HG03342 (cell line): ENCODE data around the gene MAP2K6.
"Not testable (repeated sequence)": the region's sequence is repeated elsewhere in the genome, so short reads cannot be mapped to it uniquely, and the experiment has no call there.

Experiments
- ATAC-seq: cut with Tn5 transposase; IDR thresholded peaks from one replicate; pipeline ENCODE4 v1.9.1; 2021; ENCODE audit warnings: mild to moderate bottlenecking, moderate library complexity; ENCODE audit not compliant: unreplicated experiment

The MAP2K6 gene

DNA sequence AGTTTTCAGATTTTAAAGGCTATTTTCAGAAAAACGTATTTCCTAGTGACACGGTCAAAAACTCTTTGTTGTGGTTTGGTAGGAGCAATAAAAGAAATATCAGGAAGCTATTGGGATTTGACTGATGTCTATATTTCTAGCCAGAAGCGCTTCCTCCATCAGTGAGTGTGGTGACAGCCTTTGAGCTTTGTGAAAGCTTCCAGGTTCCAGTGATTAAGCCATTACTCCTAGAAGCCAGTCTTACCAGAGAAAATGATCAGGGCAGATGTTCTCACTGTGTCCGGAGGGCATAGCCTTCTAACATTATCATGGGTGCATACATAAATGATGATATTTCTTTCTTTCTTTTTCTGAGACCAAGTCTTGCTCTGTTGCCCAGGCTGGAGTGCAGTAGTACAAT, 39.6 kb downstream of the MAP2K6 start:
- ATAC-seq = no peak

DNA sequence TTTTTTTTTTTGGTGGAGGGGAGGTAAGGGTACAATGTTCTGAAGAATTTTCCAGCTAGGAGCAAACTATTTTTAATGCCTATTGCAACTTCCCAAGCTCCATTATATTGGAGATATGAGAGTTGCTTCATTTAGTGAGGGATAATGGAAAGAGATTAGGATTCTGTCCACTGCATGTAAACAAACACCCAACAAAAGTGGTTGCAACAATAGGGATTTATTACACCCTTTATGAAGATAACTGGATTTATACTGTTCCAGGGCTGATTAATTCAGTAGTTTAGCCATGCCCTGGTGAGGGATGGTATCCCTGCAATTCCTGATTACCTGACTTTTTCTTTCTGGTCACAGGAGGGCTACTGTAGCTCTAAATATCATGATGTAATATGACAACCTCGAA, 40.5 kb downstream of the MAP2K6 start:
- no peak for ATAC-seq

DNA sequence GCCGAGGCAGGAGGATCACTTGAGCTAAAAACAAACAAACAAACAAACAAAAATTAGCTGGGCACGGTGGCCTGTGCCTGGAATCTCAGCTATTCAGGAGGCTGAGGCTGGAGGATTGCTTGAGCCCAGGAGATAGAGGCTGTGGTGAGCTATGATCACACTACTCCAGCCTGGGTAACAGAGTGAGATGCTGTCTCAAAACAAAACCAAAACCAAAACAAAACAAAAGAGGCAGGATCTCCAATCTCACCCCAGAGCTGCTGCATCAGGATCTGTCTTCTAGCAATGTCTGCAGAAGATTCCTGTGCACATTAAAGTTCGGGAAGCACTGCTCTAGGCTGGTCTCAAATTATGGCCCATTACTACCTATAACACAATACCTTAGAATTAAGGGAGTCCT, 43.1 kb downstream of the MAP2K6 start:
- ATAC-seq = no peak

DNA sequence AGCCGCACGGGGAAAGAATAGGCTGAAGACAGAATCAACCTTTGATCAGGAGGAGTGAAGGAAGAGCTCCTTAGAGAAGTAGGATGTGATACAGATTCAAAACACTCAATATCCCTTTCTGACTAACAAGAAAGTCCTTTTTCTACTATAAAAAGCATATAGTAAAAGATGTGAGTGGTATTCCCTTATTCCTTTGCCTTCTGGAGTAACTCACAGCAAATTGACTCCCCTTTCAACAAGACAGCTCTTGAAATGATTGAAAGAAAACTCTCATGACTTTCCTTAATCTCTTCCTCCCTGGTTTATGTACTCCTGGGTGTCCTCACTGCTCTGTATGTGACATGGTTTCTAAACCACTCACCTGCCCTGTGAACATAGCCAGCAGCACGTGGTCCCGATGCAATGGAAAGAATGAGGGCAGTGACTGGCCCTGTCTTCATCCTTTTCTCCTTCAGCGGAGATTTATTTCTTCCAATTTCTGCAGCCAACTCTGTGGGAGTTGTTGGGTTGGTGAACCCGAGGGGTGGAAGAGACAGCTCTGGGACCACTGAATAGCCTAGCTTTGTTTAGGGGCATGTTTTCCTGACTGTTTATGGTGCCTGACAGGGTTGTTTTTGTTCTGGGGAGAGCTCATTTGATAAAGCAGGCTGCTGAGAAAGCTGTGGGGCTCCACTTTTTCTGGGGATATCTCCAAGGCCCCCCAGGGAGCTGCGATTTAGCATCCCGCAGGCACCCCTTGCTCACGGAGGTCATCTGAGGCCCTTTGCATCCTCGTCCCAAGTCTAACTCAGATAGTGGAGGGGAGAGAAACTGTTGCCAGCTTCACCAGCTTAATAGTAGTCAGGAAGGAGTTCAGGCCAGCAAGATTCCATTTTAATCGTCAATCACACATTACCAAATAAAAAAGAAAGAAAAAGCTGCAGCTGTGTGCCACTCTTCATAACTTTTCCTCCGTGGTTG, 46.7 kb downstream of the MAP2K6 start:
- ATAC-seq = no peak

DNA sequence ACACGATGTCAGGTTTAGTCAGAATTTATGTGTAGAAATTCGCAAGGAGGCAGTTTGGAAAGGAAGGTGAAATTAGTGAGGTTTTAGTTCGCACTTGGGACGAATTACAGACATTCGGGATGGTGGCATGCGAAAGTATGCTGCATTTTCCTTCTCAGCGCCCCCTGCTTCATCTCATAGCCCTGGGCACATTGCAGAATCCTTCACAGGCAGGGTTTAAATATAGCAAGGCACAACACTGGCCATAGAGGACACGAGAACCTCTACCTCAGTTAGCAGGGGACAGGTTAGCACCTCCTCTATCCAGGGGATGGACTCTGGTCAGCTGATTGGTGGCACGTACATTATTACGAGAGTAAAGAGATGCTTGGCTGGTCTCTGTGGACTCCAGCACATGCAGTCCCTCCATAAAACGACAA, 47.5 kb downstream of the MAP2K6 start:
- no peak for ATAC-seq

DNA sequence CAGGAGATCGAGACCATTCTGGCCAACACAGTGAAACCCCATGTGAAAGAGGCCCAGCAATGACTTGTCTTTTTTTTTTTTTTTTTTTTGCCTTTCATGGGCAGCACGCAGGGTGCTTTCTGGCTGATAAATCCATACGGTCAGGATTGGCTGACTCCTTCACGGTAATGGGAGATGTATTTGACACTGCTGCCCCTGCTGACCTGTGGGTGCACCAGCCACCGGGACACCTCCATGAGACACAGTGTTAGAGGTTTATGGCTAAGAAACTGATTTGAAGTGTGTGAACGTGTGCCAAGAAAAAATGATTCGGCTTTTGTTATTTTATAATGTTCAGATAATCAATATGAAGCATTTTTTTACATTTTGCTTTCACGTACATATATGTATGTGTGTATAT, 48.4 kb downstream of the MAP2K6 start:
- ATAC-seq = no peak

DNA sequence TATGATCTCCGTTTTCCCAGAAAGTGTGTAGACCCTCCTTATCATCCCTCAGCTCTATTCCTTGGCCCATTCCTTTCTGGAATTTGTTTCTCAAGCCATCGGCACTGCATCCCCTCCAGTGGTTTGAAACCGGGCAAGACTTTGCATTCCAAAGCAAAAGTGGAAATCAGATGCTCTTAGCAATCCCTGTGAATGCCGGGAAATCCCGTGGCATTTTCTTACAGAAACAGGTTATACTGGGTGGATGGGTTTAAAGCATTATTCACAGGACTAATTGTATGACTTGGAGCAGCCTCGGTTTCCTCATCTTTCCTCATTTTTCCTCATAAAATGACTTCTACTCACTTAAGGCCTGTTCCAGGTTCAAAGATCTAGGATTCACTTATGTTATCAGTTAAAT, 52.0 kb downstream of the MAP2K6 start:
- no peak for ATAC-seq

DNA sequence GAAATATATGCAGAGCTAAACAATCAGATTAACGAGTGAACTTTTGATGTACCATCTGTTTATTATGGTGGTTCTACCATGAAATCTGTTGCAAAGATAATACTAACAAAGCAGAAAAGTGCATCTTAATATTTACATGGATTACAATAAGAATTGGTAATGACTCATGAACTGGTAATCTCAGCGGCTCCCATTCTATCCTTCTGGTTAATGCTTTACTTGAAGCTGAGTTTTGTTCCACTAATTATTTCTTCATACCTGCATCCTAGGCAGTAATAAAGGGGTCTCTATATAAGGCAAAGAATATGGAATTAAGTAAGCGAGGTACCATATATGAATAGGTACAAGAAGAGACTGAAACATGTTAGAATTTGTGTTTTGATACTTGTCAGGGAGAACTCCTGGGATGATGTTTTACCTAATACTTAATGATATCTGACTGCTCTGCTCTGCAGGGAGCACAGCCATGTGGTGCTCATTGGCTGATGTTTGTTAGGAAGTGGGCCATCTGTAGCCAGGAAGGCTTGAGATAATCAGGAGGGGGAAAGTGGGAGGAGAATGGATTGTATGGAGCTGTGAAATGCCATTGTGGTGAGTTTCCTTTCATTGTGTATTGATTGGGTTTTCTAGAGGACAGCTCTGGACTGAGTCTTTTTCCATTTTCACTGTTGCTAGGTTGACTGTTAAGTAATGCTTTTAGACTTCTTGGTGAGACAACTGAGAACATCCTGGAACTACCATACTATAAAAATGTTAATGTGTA, 52.6 kb downstream of the MAP2K6 start:
- no peak for ATAC-seq

DNA sequence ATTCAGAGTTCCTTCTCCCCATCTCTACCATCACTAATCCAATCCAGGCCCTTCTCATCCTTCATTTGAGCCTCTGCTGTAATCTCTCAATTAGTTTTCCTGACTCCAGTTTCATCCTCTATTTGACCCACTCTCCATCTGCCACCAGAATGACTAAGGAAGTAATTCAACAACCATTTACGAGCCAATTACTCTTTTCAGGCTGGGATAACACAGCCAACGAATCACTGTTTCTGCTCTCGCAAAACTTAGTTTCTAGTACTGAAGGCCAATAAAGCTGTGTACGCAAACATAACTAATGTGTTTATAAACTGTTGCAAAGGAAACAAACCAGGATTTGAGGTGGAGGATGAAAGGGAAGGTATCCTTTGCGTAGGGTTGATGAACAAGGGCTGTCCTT, 53.7 kb downstream of the MAP2K6 start:
- ATAC-seq = no peak

DNA sequence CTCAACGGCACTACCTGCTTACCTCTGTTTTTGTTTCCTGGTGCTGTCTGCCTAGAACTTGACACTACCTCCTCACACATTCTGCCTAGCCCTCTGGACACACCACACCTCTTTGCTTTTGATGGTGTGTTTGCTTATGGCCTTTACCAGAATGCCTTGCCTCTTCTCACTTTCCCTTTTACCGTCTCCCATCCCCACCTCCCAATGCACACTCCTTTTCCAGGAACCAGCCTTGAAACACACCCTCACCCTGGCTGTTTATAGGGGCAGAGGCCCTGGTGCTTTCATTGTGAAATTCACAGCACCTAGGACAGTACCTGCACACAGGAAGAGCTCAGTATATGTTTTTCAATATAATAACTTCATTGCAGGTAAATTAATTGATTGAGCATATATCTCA, 56.2 kb downstream of the MAP2K6 start:
- no peak for ATAC-seq

DNA sequence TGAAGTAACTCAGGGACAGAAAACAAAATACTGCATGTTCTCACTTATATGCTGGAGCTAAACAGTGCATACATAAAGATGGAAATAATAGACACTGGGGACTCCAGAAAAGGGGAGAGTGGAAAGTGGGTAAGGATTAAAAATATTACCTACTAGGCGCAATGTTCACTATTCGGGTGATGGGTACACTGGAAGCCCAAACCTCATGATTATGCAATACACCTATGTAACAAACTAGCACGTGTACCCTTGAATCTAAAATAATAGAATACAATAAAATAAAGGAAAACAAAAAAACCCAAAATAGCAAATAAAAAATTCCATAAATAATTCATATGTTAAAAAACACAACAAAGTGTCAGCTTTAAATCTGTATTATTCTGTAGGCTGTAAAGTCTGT, 56.9 kb downstream of the MAP2K6 start:
- no peak for ATAC-seq

DNA sequence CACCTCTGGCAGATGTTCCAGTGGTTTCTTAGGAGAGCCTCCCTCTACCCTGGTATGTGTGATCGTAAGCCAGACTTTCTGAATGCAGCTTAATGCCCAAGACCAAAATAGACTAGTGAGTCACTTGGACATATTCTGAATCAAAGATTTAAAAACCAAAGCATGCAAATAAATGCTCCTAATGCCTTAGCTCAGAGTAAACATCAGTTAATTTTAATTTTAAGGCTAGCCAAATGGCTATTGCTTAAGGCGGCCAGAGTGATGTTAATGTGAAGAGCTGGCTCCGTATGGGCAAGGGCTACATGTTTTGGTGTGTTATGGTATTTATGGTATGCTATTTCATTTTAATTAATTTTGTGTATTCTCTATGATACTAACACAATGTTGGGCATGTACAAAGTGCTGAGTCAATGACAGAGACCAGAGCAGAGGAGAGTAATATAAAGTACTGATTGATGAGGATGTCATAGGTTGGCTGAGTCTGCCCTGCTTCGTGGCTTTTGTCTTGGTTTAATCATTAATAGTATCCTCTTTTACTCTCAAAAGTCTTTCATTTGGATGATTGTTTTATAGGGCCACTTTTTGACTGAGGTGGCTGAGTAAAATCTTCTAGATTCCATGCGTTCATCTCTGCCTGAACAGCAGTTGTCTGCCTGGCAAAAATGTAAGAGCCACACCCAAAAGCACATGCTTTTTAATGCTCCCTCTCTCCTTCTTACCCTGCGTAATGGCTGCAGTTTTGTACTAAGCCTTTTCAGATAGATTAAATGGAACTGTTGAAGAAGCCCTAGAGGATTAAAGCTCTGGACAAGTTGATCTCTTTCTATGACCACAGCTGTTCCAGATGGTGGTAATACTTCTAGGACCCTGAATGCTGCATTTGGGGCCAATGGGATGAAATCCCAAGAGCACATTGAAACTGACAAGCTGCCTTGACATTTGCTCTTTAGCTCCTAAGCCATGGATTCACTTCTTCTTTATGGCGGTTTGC, 59.6 kb downstream of the MAP2K6 start:
- ATAC-seq = no peak

DNA sequence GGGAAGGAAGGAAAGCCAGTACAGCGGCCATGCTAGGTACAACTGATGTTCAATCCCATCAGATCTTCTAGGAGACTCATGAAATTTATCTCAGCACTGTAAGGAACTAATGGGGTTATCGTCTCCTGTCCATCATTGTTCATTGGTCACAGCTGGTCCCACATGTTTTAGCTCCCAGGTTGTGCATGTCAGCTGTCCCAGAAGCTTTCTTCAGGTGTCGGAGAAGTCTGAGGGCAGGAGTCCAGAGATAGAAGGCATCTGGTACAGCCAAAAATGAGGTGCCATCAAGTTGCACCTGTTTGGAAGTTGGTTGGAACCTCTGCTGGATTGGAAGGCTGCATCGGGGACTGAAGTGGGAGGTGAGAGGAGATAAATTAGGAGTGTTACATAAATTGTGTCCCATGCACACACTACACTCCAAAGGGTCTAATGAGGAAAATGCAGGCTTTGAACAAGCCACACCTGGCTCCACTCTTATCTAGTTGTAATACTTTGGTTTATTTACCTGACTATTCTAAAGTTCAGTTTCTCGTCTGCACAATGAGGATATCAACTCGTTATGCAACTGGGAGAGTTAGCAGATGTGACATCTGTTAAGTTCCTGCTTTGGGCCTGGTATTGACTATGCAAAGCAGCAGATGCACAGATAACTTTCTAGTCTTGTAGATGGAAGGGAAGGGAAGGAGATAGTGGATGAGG, 62.9 kb downstream of the MAP2K6 start:
- no peak for ATAC-seq

DNA sequence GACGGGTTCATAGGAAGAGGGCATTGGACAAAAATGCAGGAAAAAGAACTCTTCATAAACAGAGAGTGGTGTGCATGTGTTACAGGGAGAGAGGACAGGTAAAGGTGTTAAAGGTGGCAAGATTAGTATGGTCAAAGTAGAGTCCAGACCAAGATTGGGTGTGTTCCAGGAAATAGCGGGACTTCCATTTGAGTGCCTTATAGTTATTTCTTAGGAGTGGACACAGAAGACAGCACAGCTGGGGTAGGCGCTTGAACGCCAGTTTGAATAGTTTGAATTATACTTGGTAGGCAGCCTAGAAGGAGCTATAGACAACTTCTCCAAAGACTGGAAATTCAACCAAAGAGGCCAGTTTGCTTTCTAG, 63.4 kb downstream of the MAP2K6 start:
- no peak for ATAC-seq

DNA sequence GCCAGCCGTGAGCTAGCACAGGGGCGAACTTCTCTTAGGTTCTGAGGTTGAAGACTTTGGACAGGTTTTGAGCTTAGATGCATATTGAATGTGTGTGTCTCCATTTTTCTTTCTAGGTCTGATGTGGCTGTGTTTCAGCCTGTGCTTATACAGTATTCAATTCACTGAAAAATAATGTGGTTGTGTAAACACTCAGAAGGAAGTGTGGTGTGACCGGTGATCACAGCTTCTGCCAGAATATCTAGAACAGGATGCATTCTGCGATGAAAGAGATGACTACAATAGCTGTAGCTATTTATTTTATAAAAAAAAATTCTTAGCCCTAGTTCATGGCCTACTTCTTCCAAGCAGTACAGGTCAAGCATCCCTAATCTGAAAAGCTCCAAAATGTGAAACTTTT, 64.4 kb downstream of the MAP2K6 start:
- ATAC-seq = no peak

DNA sequence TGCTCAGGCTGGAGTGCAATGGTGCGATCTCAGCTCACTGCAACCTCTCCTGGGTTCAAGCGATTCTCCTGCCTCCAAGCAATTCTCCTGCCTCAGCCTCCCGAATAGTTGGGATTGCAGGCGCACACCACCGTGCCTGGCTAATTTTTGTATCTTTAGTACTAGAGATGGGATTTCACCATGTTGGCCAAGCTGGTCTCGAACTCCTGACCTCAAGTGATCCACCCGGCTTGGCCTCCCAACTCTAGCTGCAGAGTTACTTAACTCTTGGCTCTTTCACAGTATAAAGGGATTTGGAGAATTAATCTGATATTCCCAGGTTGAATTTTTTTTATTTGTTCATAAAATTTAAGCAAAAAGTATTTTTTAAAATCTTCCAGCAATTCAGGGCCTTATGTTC, 65.3 kb downstream of the MAP2K6 start:
- not testable (repeated sequence) for ATAC-seq

DNA sequence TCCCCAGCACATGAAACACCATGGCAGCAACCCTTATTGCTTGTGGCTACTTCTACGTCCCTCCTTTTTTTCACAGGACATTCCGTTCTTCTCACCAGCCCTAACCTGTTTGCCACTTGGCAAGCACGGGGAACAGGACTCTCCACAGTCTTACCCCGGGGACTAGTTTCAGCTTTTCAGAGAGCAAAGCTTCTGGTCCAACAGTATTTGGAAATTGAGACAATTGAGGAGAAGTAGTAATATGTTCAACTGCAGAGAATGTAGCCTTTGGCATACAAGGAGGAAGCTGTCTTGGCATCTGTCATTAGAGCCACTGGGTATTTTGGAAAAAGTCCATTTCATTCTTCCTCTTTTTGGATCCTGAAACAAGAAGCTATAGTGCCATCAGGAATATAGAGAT, 65.7 kb downstream of the MAP2K6 start:
- ATAC-seq = no peak

DNA sequence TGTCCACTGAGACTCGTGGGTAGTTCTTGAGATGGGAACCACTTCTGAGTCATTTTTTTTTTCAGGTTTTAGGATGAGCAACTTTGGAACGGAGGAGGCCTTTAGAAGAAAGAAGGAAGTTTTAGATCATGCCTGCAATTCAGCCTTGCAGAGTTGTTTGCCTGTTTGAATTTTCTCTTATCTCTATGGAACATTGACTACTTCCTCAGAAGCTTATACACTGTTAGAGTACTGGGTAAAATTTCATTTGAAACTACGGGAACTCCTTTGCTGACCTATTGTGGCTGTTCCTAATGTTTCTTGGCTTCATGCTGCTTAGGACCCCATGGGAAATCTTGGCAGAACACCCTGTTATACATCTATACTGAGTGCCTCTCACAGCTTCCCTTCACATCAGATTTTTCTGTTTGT, 70.8 kb downstream of the MAP2K6 start:
- ATAC-seq = no peak

DNA sequence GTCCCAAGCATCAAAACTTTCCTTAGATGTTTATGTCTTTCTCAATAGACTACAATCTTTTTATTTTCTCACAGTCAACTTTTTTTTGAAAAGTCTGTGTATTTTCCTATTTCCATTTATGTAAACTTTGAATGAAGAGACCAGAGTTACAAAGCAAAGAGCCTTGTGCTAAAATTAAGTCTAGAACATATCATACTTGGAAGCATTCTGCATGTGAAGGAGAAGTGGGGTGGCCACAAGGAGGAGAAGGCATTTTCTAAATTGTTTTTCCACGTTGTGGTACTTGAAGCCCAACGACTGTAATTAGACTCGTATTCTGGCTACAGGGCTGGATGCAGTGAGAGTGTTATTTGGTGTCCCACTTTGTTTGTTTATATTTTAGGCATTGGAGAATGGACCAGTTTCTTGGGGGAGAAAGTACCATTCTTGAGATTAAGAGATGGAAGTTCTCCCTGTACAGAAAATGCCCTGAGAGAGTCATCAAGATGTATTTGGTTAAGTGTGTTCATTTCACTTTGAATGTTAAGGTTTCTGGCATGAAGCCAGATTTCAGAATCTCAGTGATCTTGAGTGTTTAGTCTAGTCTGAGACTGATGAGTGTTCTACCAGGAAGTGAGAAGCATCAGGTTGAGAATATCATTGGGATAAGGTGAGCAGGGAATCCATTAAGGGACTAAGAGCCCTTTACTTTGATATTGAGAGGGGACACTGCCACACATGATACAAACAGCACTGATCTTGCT, 71.6 kb downstream of the MAP2K6 start:
- ATAC-seq = no peak
